GM18517 (cell line): ENCODE measurements around the gene KCNH3.

Experiments used
- ATAC-seq: cut with Tn5 transposase; IDR thresholded peaks from one replicate; pipeline ENCODE4 v1.9.1; 2021; ENCODE audit warnings: mild to moderate bottlenecking, moderate library complexity; ENCODE audit not compliant: unreplicated experiment

KCNH3 gene

GRCh38 chr12:49543914-49544815, 5.3 kb downstream of the KCNH3 start:
- no peak for ATAC-seq

GRCh38 chr12:49545815-49546214, 7.0 kb downstream of the KCNH3 start:
- ATAC-seq = no peak

GRCh38 chr12:49546481-49546880, 7.7 kb downstream of the KCNH3 start:
- ATAC-seq = no peak

- ATAC-seq = no peak
Measured at GRCh38 chr12:49547090-49547690, 8.4 kb downstream of the KCNH3 start.

- ATAC-seq = no peak
Measured at GRCh38 chr12:49548481-49548821, 9.6 kb downstream of the KCNH3 start.

GRCh38 chr12:49548822-49549648, 10.2 kb downstream of the KCNH3 start:
- ATAC-seq = no peak

- no peak for ATAC-seq
Measured at GRCh38 chr12:49549735-49550692, 11.2 kb downstream of the KCNH3 start.

- no peak for ATAC-seq
Measured at GRCh38 chr12:49550693-49551252, 11.9 kb downstream of the KCNH3 start.

GRCh38 chr12:49552014-49552413, 13.2 kb downstream of the KCNH3 start:
- ATAC-seq = no peak

- no peak for ATAC-seq
Measured at GRCh38 chr12:49552425-49552824, 13.6 kb downstream of the KCNH3 start.

- no peak for ATAC-seq
Measured at GRCh38 chr12:49552899-49553298, 14.1 kb downstream of the KCNH3 start.

- ATAC-seq = no peak
Measured at GRCh38 chr12:49553512-49554088, 14.8 kb downstream of the KCNH3 start.

GRCh38 chr12:49554266-49554665, 15.4 kb downstream of the KCNH3 start:
- ATAC-seq = no peak

- ATAC-seq = no peak
Measured at GRCh38 chr12:49555631-49556390, 17.0 kb downstream of the KCNH3 start.

- no peak for ATAC-seq
Measured at GRCh38 chr12:49556391-49557186, 17.8 kb downstream of the KCNH3 start.

- no peak for ATAC-seq
Measured at GRCh38 chr12:49557187-49557916, 18.5 kb downstream of the KCNH3 start.

GRCh38 chr12:49557917-49558215, 19.0 kb downstream of the KCNH3 start:
- no peak for ATAC-seq

GRCh38 chr12:49558526-49558925, 19.7 kb downstream of the KCNH3 start:
- ATAC-seq = no peak
